Cardiac fibroblast (primary cell): ENCODE measurements around the gene FAM98B.
"Not testable (repeated sequence)": the region's sequence is repeated elsewhere in the genome, so short reads cannot be mapped to it uniquely, and the experiment has no call there.

Source experiments
- DNase-seq, 2 donors: peaks; one replicate each; pipeline versions ENCODE4 v3.0.0 to v3.0.0-alpha.2; 2010; ENCODE audit warnings: low read depth in 2 of 2
- H3K4me3 ChIP-seq, 2 donors: replicated peaks in 1 of 2; 1 replicate in 1 of 2; 2 replicates in 1 of 2; pipeline ENCODE4 v1.5.1; 2011; ENCODE audit warnings: low read depth in 2 of 2, low read length in 2 of 2, mild to moderate bottlenecking in 2 of 2, moderate library complexity in 1 of 2
- TF ChIP-seq, protein P1 (sequence below): IDR thresholded peaks from one replicate; pipeline ENCODE4 v1.5.1; 2011; ENCODE audit warnings: low read depth, mild to moderate bottlenecking, low read length, inconsistent platforms

FAM98B gene

DNA sequence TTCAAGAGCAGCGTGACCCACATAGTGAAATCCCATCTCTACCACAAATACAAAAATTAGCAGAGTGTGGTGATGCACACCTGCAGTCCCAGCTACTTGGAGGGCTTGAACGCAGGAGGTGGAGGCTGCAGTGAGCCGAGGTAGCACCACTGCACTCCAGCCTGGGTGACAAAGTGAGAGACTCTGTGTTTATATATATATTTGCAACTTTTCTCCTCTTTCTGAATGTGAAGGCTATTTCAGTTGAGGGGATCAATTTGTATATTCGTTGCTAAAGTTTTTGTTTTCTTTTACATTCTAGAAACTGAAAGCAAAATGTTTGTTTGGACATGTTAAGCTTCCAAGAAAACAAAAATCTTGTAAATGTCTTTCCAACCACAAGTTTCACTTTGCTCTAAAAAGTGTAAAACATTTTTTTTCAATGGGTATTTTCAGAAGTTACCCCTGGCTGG is 29.8 kb upstream of the FAM98B start:
- DNase-seq, result no peak
- no peak overlapping the region for H3K4me3 ChIP-seq
- TF ChIP-seq, protein P1, sequence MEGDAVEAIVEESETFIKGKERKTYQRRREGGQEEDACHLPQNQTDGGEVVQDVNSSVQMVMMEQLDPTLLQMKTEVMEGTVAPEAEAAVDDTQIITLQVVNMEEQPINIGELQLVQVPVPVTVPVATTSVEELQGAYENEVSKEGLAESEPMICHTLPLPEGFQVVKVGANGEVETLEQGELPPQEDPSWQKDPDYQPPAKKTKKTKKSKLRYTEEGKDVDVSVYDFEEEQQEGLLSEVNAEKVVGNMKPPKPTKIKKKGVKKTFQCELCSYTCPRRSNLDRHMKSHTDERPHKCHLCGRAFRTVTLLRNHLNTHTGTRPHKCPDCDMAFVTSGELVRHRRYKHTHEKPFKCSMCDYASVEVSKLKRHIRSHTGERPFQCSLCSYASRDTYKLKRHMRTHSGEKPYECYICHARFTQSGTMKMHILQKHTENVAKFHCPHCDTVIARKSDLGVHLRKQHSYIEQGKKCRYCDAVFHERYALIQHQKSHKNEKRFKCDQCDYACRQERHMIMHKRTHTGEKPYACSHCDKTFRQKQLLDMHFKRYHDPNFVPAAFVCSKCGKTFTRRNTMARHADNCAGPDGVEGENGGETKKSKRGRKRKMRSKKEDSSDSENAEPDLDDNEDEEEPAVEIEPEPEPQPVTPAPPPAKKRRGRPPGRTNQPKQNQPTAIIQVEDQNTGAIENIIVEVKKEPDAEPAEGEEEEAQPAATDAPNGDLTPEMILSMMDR, result no peak

DNA sequence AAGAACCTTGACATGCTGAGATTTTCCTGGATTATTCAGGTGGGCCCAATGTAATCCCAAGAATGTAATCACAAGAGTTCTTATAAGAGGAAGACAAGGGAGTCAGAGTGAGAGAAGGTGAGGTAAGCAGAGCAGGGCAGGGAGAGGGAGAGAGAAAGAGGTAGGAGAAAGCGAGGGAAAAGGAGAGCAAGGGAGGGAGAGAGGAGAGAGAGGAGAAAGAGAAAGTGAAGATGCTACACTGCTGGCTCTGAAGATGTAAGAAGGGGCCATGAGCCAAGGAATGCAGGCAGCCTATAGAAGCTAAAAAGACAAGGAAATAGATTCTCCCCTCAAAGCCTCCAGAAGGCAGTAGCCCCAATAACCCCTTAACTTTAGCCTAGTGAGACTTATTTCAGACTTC is 28.7 kb upstream of the FAM98B start:
- no peak overlapping the region for H3K4me3 ChIP-seq
- no peak for DNase-seq
- TF ChIP-seq, protein P1, result no peak

DNA sequence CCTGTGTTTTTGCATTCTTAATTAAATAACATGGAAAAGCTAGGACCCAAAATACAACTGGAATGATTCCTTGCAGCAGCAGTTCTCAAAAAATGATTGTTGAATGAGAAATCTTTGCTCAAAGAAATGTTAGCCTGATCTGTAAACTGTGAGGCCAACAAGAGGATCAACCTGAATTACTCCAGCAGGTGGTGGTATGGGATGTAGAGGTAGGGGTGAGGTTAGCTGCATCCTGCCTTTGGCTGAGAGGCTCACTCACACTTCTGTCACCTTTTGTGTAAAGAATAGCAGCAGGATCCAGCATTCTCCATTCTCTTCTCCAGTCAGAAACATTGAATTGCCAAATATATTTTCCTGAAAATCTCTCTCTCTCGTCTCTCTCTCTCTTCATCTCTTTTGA is 26.5 kb upstream of the FAM98B start:
- TF ChIP-seq, protein P1, result no peak
- H3K4me3 ChIP-seq, result no peak overlapping the region
- no peak for DNase-seq

DNA sequence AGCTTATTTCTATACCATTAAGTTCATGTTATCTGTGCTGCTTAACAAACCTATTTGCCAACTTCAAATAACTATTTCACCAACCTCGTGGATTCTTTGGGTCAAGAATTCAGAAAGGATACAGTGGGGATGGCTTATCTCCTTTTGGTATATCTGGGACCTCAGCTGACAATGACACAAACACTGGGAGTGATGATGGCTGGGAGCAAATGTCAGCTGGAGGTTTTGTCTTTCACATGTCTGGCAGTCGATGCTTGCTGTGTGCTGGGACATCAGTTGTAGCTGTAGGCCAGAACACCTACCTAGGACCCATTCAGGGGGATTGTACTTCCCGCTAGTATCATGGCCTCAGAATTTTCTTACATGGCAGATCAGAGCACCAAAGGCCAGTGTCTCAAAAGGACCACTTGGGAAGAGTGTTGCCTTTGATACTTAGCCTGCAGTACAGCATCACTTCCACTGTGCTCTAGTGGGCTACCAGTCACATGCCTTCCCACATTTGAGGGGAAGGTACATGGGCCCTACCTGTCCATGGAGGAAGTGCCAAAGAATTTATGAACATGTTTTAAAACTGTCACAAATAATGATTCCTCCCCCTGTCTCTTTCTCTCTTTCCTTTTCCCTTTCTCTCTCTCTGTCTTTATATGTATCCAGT is 23.7 kb upstream of the FAM98B start:
- H3K4me3 ChIP-seq, result no peak overlapping the region
- TF ChIP-seq, protein P1, result no peak
- DNase-seq, result no peak

DNA sequence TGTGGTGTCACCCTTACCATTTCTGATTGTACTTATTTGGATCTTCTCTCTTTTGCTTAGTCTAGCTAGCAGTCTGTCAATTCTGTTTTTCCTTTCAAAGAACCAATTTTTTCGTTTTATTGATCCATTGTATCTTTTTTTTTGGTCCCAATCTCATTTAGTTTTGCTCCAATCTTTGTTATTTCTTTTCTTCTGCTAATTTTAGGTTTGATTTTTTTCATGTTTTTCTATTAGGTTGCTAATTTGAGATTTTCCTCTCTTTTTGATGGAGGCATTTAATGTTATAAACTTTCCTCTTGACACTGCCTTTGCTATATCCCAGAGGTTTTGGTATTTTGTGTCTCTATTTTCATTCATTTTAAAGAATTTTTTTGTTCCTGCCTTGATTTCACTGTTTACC is 16.9 kb upstream of the FAM98B start:
- DNase-seq, result no peak
- no peak overlapping the region for H3K4me3 ChIP-seq
- TF ChIP-seq, protein P1, result no peak

DNA sequence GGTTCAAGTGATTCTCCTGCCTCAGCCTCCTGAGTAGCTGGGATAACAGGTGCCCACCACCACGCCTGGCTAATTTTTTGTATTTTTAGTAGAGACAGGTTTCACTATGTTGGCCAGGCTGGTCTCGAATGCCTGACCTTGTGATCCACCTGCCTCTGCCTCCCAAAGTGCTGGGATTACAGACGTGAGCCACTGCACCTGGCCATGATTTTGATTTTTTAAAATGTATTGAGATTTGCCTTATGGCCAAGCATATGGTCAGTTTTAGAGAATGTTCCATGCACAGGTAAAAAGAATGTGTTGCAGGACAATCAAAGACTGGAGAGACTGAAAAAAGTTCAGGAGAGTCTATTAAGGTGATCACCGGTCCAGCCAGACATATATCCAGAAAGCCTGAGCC is 16.3 kb upstream of the FAM98B start:
- not testable (repeated sequence) for DNase-seq, H3K4me3 ChIP-seq

DNA sequence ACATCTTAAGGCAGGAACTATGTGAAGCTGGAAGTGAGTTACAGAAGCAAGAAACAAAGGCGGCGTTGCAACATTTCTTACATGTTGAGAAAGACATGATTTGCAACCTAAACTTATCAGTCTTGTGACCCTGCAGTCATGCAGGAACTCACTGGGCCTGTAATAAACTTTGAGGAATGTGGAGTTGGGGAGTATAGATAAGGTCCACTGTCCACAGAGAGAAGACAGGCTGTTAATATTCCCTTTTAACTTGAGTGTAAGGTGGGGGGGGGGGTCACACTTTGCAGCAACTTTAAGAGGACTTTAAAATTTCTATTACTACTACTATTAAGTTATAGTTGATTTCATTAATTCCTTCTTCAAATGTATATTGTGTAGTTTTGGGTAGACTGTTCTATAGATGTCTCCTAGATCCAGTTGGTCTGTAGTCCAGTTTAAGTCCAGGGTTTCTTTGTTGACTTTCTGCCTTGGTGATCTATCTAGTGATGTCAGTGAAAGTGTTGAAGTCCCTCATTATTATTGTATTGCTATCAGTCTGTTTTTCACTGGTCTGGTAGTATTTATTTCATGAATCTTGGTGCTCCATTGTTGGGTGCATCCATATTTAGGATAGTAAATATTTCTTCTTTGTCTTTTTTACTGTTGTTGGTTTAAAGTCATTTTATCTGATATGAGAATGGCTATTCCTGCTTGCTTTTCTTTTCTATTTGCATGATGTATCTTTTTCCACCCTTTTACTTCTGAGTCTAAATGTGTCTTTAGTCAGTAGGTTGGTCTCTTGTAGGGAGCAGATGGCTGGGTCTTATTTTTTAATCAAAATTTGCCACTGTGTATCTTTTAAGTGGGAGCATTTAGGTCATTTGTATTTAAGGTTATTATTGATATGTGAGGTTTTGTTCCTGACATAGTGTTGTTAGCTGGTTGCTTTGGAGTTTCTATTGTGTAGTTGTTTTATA is 15.6 kb upstream of the FAM98B start:
- no peak overlapping the region for H3K4me3 ChIP-seq
- peak; percentile 43 to 73 for DNase-seq
- TF ChIP-seq, protein P1, result no peak
